GM12801 (cell line): Measurements from ENCODE around the gene FIBCD1.

Source experiments
- CTCF ChIP-seq: IDR thresholded peaks from one replicate; pipeline ENCODE4 v1.5.1; 2011; ENCODE audit warnings: control low read depth; ENCODE audit not compliant: insufficient read length; ENCODE audit errors: extremely low read depth

Gene FIBCD1

GRCh38 chr9:130891688-130892476 lies 47.2 kb downstream of the FIBCD1 start:
- TF ChIP-seq CTCF: no peak

GRCh38 chr9:130890870-130891687 lies 48.0 kb downstream of the FIBCD1 start:
- no peak for TF ChIP-seq CTCF

GRCh38 chr9:130890124-130890523 lies 48.9 kb downstream of the FIBCD1 start:
- TF ChIP-seq CTCF: no peak

- no peak for TF ChIP-seq CTCF
Observed at GRCh38 chr9:130888146-130888885, 50.7 kb downstream of the FIBCD1 start.

GRCh38 chr9:130887494-130888144 lies 51.4 kb downstream of the FIBCD1 start:
- no peak for TF ChIP-seq CTCF

- TF ChIP-seq CTCF: no peak
Observed at GRCh38 chr9:130886981-130887380, 52.1 kb downstream of the FIBCD1 start.
